Endothelial cell of umbilical vein (primary cell): Measurements from ENCODE around the gene TMEM51. TPM values are rescaled to one million over a fixed set of nuclear protein-coding genes. Genes with fewer than 3 reads are reported as not detected.

Experiments used
- BruUV-seq: library from RNA; stranded (reverse); fragments of 400-500 nt; replicated peaks from 2 replicates; lab custom pipeline; 2021; lab: Mats Ljungman, UMichigan
- CTCF ChIA-PET: fragments of 300-600, 350-600 bp; sonication (Branson Sonifier 250); formaldehyde crosslinking; loops from one replicate; lab custom pipeline; 2021; ENCODE audit warnings: antibody characterized with exemption, inconsistent platforms; lab: Charles Lee
- POLR2A ChIA-PET: fragments of 300-600, 350-600 bp; sonication (Branson Sonifier 250); formaldehyde crosslinking; loops from one replicate; lab custom pipeline; 2021; ENCODE audit warnings: antibody characterized with exemption, inconsistent platforms; lab: Charles Lee
- DNase-seq: peaks from one replicate; pipeline ENCODE4 v3.0.0-alpha.2; 2011; ENCODE audit warnings: low read depth, low spot score
- FAIRE-seq: peaks from 2 replicates; lab custom pipeline; 2011; peaks lifted over from hg19 to GRCh38; lab: Jason Lieb, UNC
- H2AFZ ChIP-seq: 2 replicates; pipeline ENCODE4 v1.6.0; 2012; ENCODE audit warnings: low read depth, low read length, control low read depth, inconsistent platforms
- H3K27ac ChIP-seq: 2 replicates; pipeline ENCODE4 v1.5.1; 2011; ENCODE audit warnings: low read depth, mild to moderate bottlenecking, control low read depth, low read length, moderate library complexity; ENCODE audit not compliant: insufficient read depth
- H3K27me3 ChIP-seq, 2 experiments: 2 replicates each; pipeline versions ENCODE4 v1.6.0 to v1.6.1; 2011; ENCODE audit warnings: low read length in 2 of 2, mixed read lengths in 1 of 2; ENCODE audit not compliant: control insufficient read depth in 2 of 2, insufficient read depth in 2 of 2
- H3K36me3 ChIP-seq, 2 experiments: 2 replicates in 1 of 2; 3 replicates in 1 of 2; pipeline ENCODE4 v1.5.1; 2011; ENCODE audit warnings: low read length in 2 of 2, mild to moderate bottlenecking in 1 of 2, moderate library complexity in 1 of 2; ENCODE audit not compliant: control insufficient read depth in 2 of 2, insufficient read depth in 2 of 2; ENCODE audit errors: extremely low read depth in 1 of 2
- H3K4me1 ChIP-seq: 3 replicates; pipeline ENCODE4 v1.5.1; 2011; ENCODE audit warnings: mild to moderate bottlenecking, low read length; ENCODE audit not compliant: control insufficient read depth, insufficient read depth; ENCODE audit errors: extremely low read depth
- H3K4me2 ChIP-seq: 2 replicates; pipeline ENCODE4 v1.6.1; 2011; ENCODE audit warnings: low read length, control low read depth, mixed read lengths; ENCODE audit not compliant: insufficient read depth
- H3K4me3 ChIP-seq, 3 experiments: fragments of 200-600 bp in 1 of 3; sonication (generic), shearing (Covaris generic) in 1 of 3; replicated peaks in 1 of 3; 2 replicates each; pipeline ENCODE4 v1.5.1; 2011 to 2016; ENCODE audit warnings: control low read depth in 3 of 3, low read length in 3 of 3, mild to moderate bottlenecking in 2 of 3, inconsistent platforms in 1 of 3, low read depth in 1 of 3, moderate library complexity in 1 of 3; ENCODE audit not compliant: insufficient read depth in 1 of 3
- H3K79me2 ChIP-seq: 2 replicates; pipeline ENCODE4 v1.6.0; 2012; ENCODE audit warnings: low read length, inconsistent platforms; ENCODE audit not compliant: control insufficient read depth, insufficient read depth
- H3K9ac ChIP-seq: replicated peaks from 2 replicates; pipeline ENCODE3; 2011; ENCODE audit warnings: low read length, control low read depth; ENCODE audit not compliant: insufficient read depth; ENCODE audit errors: extremely low read depth
- H3K9me1 ChIP-seq: replicated peaks from 3 replicates; pipeline ENCODE4 v1.6.0; 2011; ENCODE audit warnings: mild to moderate bottlenecking, low read length; ENCODE audit not compliant: control insufficient read depth, insufficient read depth; ENCODE audit errors: extremely low read depth
- H3K9me3 ChIP-seq: replicated peaks from 2 replicates; pipeline ENCODE4 v1.5.1; 2012; ENCODE audit warnings: low read length, inconsistent platforms; ENCODE audit not compliant: control insufficient read depth, insufficient read depth
- H4K20me1 ChIP-seq: replicated peaks from 2 replicates; pipeline ENCODE3; 2011; ENCODE audit warnings: mild to moderate bottlenecking, low read length; ENCODE audit not compliant: control insufficient read depth, insufficient read depth; ENCODE audit errors: extremely low read depth
- CTCF ChIP-seq, 2 donors: IDR thresholded peaks; 1 replicate in 1 of 2; 2 replicates in 1 of 2; pipeline ENCODE4 v1.5.1; 2011; ENCODE audit warnings: low read length in 2 of 2, mild to moderate bottlenecking in 2 of 2, moderate library complexity in 2 of 2, control low read depth in 1 of 2, inconsistent platforms in 1 of 2, low read depth in 1 of 2; ENCODE audit not compliant: insufficient read depth in 1 of 2; ENCODE audit errors: extremely low read depth in 1 of 2
- EZH2 ChIP-seq: IDR thresholded peaks from 2 replicates; pipeline ENCODE4 v1.6.1; 2012; ENCODE audit warnings: borderline replicate concordance, low read depth, mild to moderate bottlenecking, moderate library complexity, low read length, inconsistent platforms; ENCODE audit not compliant: severe bottlenecking
- FOS ChIP-seq: IDR thresholded peaks from 2 replicates; pipeline ENCODE4 v1.6.1; 2011; ENCODE audit warnings: mild to moderate bottlenecking, low read length, moderate library complexity, borderline replicate concordance; ENCODE audit not compliant: insufficient read depth
- GATA2 ChIP-seq: IDR thresholded peaks from 2 replicates; pipeline ENCODE4 v1.7.0; 2011; ENCODE audit warnings: low read depth, mild to moderate bottlenecking, moderate library complexity, mixed read lengths, low read length; ENCODE audit not compliant: insufficient read length, insufficient read depth
- JUN ChIP-seq: IDR thresholded peaks from 2 replicates; pipeline ENCODE4 v1.6.1; 2011; ENCODE audit warnings: borderline replicate concordance, low read depth; ENCODE audit not compliant: insufficient read length, insufficient read depth
- MAX ChIP-seq: IDR thresholded peaks from 2 replicates; pipeline ENCODE4 v1.6.1; 2011; ENCODE audit not compliant: insufficient read depth, insufficient read length
- MYC ChIP-seq: IDR thresholded peaks from one replicate; pipeline ENCODE4 v1.6.1; 2011; ENCODE audit warnings: mild to moderate bottlenecking, low read depth, low read length
- POLR2A ChIP-seq: IDR thresholded peaks from 2 replicates; pipeline ENCODE4 v1.6.1; 2012; ENCODE audit warnings: low read depth, mild to moderate bottlenecking, control low read depth, low read length
- POLR2AphosphoS5 ChIP-seq: IDR thresholded peaks from 2 replicates; pipeline ENCODE4 v1.6.1; 2012; ENCODE audit warnings: low read depth, mild to moderate bottlenecking, control low read depth, low read length, moderate library complexity; ENCODE audit not compliant: insufficient read depth
- dilution Hi-C: fragments of 300-500 bp; cut with MboI; formaldehyde crosslinking; loops from one replicate; pipeline ENCODE4 v1.15.0; 2019; ENCODE audit warnings: low sequenced_read_pairs; ENCODE audit not compliant: extremely low pct_ligation_motif_present
- intact Hi-C: fragments of 100-400 bp; cut with micrococcal nuclease; formaldehyde crosslinking; loops from one replicate; pipeline ENCODE4 v1.10.0; 2022
- polyA plus RNA-seq, 4 experiments: library from polyadenylated mRNA; depleted of rRNA in 3 of 4; stranded (reverse) in 3 of 4; unstranded in 1 of 4; fragments of >200 nt; gene quantifications; 2 replicates each; pipeline versions ENCODE4 v1.2.1 to v1.2.3, GENCODE V29; 2011 to 2012; ENCODE audit warnings: missing spikeins in 1 of 4
- total RNA-seq: library from RNA; stranded (reverse); gene quantifications from 2 replicates; pipeline ENCODE4 v1.2.3, GENCODE V29; 2021

Gene TMEM51
- total and polyA plus RNA-seq, 2 donors (not counting 3 experiments of a cell fraction or from before 2014, with no cell fraction given), result 13.7 to 13.9 TPM

- dilution Hi-C loops (no loop called here), intact Hi-C loops (no loop called here)
- H3K79me2 ChIP-seq, result no peaks in the 10 kb centered on the region
- TF ChIP-seq POLR2AphosphoS5 (no peak), JUN (no peak), MAX (no peak), GATA2 (no peak), MYC (no peak), POLR2A (no peak), EZH2 (no peak)
- ChIA-PET POLR2A (no interaction called here), CTCF (interaction anchor here (0.8 to 7.6 kb wide), 4 partner anchors 21 to 300 kb away, joined by 3 to 187 read pairs (median 65); no protein-coding TSS in a partner anchor)
- no peaks in the 10 kb centered on the region for H3K9me3 ChIP-seq
- H3K36me3 ChIP-seq, result no peaks in the 10 kb centered on the region
- H3K9me1 ChIP-seq, result no peaks in the 10 kb centered on the region
- no TSS peak for BruUV-seq
- no peak overlapping the region for H3K4me3 ChIP-seq
- no peaks in the 10 kb centered on the region for H3K4me1 ChIP-seq
- no peak overlapping the region for H2AFZ ChIP-seq
- no peaks in the 10 kb centered on the region for H4K20me1 ChIP-seq
- no peak overlapping the region for H3K27ac ChIP-seq
- no peaks in the 10 kb centered on the region for H3K27me3 ChIP-seq
- no peak overlapping the region for H3K9ac ChIP-seq
- DNase-seq, result no peak
- H3K4me2 ChIP-seq, result no peak overlapping the region
- no peak for FAIRE-seq
These were observed 22.9 kb upstream of the TMEM51 start for GRCh38 chr1:15130607-15131006.

- Histone ChIP-seq H3K9me3 (no peaks in the 10 kb centered on the region), H3K4me2 (no peak overlapping the region), H2AFZ (no peak overlapping the region), H3K36me3 (no peaks in the 10 kb centered on the region), H3K4me1 (no peaks in the 10 kb centered on the region), H3K79me2 (no peaks in the 10 kb centered on the region), H3K9ac (no peak overlapping the region), H3K27ac (no peak overlapping the region), H3K27me3 (no peaks in the 10 kb centered on the region), H4K20me1 (no peaks in the 10 kb centered on the region), H3K4me3 (no peak overlapping the region), H3K9me1 (no peaks in the 10 kb centered on the region)
- DNase-seq, result no peak
- ChIA-PET POLR2A (no interaction called here), CTCF (interaction anchor here (0.8 to 7.6 kb wide), 3 partner anchors 10 to 170 kb away, joined by 3 to 126 read pairs (median 3); no protein-coding TSS in a partner anchor)
- intact Hi-C loops (no loop called here), dilution Hi-C loops (no loop called here)
- no peak for FAIRE-seq
- no TSS peak for BruUV-seq
- no peak for TF ChIP-seq MYC
- no peak for TF ChIP-seq JUN
- TF ChIP-seq GATA2, result no peak
- no peak for TF ChIP-seq POLR2A
- no peak for TF ChIP-seq MAX
- TF ChIP-seq FOS, result no peak
- TF ChIP-seq CTCF (IDR thresholded peaks at IDR 0.05; ENCODE audit: extremely low read depth in 1 of 2, insufficient read depth in 1 of 2, low read depth in 1 of 2, low read length in 2 of 2), result no peak
- no peak for TF ChIP-seq EZH2
- no peak for TF ChIP-seq POLR2AphosphoS5
These were observed 20.6 kb upstream of the TMEM51 start for GRCh38 chr1:15132965-15133364.
